K562 (cell line): ENCODE data around the gene MOK. TPM values are rescaled to one million over a fixed set of nuclear protein-coding genes. Genes with fewer than 3 reads are reported as not detected.
A peak's percentile ranks its signal among the peaks of the same experiment; 100 is the strongest.

Experiments
- ARHGAP35 ChIP-seq: fragments of 450-650 bp; IDR thresholded peaks from 2 replicates; pipeline ENCODE4 v1.6.1; 2018; ENCODE audit not compliant: partially characterized antibody
- ATF4 ChIP-seq: fragments of 450-650 bp; formaldehyde crosslinking; IDR thresholded peaks from 2 replicates; pipeline ENCODE4 v1.4.0; 2022; ENCODE audit warnings: mild to moderate bottlenecking, moderate library complexity
- BCLAF1 ChIP-seq, 2 experiments: fragments of 450-650 bp in 1 of 2; IDR thresholded peaks; 2 replicates each; pipeline ENCODE4 v1.6.1; 2011 to 2017; ENCODE audit warnings: low read depth in 2 of 2, antibody characterized with exemption in 1 of 2, borderline replicate concordance in 1 of 2, low read length in 1 of 2, mild to moderate bottlenecking in 1 of 2, mixed read lengths in 1 of 2; ENCODE audit not compliant: control insufficient read depth in 1 of 2
- FOS ChIP-seq: IDR thresholded peaks from 3 replicates; pipeline ENCODE4 v1.6.1; 2011; ENCODE audit not compliant: insufficient read length; ENCODE audit errors: extremely low read depth
- FOXJ2 ChIP-seq: fragments of 200-800 bp; sonication (Bioruptor generic); IDR thresholded peaks from 2 replicates; pipeline ENCODE4 v1.6.1; 2016; ENCODE audit warnings: missing genetic modification characterization, missing compliant biosample characterization
- FOXK2 ChIP-seq, 2 experiments: fragments of 450-650 bp; IDR thresholded peaks in 1 of 2; conservative IDR thresholded peaks in 1 of 2; 2 replicates each; pipeline ENCODE4 v1.6.1; 2016; ENCODE audit warnings: low read depth in 2 of 2, mild to moderate bottlenecking in 1 of 2
- JUNB ChIP-seq: fragments of 450-650 bp; formaldehyde crosslinking; conservative IDR thresholded peaks from 2 replicates; pipeline ENCODE4 v1.4.0; 2020; ENCODE audit warnings: mild to moderate bottlenecking
- MXI1 ChIP-seq: IDR thresholded peaks from 2 replicates; pipeline ENCODE4 v1.6.1; 2011; ENCODE audit warnings: low read depth, mild to moderate bottlenecking, improper control_type of control experiment, low read length
- NCOA1 ChIP-seq: fragments of 450-650 bp; IDR thresholded peaks from 2 replicates; pipeline ENCODE4 v1.6.1; 2016; ENCODE audit warnings: low read depth
- PHB2 ChIP-seq: fragments of 450-650 bp; IDR thresholded peaks from 2 replicates; pipeline ENCODE4 v1.6.1; 2017; ENCODE audit warnings: low read depth
- PHF8 ChIP-seq: fragments of 200-600 bp; sonication (generic); IDR thresholded peaks from 2 replicates; pipeline ENCODE4 v1.6.1; 2012; ENCODE audit warnings: mixed run types, mild to moderate bottlenecking, inconsistent platforms, low read length, moderate library complexity, borderline replicate concordance
- POLR2A ChIP-seq: fragments of 450-650 bp; conservative IDR thresholded peaks from 2 replicates; pipeline ENCODE4 v1.6.1; 2016
- PRPF4 ChIP-seq: fragments of 200-400 bp; formaldehyde crosslinking; IDR thresholded peaks from one replicate; pipeline ENCODE4 v1.6.1; 2017; ENCODE audit warnings: low read length, low read depth, mild to moderate bottlenecking; ENCODE audit not compliant: insufficient read depth, poor library complexity, severe bottlenecking
- PTBP1 ChIP-seq: fragments of 200-400 bp; formaldehyde crosslinking; IDR thresholded peaks from 2 replicates; pipeline ENCODE4 v1.6.1; 2017; ENCODE audit warnings: low read depth, low read length
- SFPQ ChIP-seq: fragments of 200-400 bp; formaldehyde crosslinking; IDR thresholded peaks from 2 replicates; pipeline ENCODE4 v1.6.1; 2017; ENCODE audit warnings: mild to moderate bottlenecking, low read depth, low read length, moderate library complexity
- SIX5 ChIP-seq, 2 experiments: IDR thresholded peaks; 2 replicates each; pipeline ENCODE4 v1.6.1; 2011; ENCODE audit warnings: low read length in 2 of 2, borderline replicate concordance in 1 of 2, low read depth in 1 of 2, mild to moderate bottlenecking in 1 of 2, moderate library complexity in 1 of 2; ENCODE audit not compliant: insufficient read depth in 1 of 2
- ZHX1 ChIP-seq: fragments of 150-350 bp; conservative IDR thresholded peaks from 2 replicates; pipeline ENCODE4 v1.6.1; 2014; ENCODE audit warnings: low read length
- ZNF165 ChIP-seq: fragments of 250-450 bp; sonication (Bioruptor Pico); IDR thresholded peaks from 2 replicates; pipeline ENCODE4 v1.4.0; 2020; ENCODE audit warnings: borderline replicate concordance
- ZNF507 ChIP-seq: conservative IDR thresholded peaks from 2 replicates; pipeline ENCODE4 v1.6.1; 2017; ENCODE audit warnings: missing genetic modification characterization, missing compliant biosample characterization
- polyA plus RNA-seq, 8 experiments: library from polyadenylated mRNA; depleted of rRNA in 4 of 8; stranded (reverse) in 5 of 8; unstranded in 3 of 8; fragments of >200 nt; fragmentation: Nextera tagmentation in 2 of 8; fragmentation: Illumina TruSeq in 1 of 8; extraction: Ambion mirVana in 2 of 8; extraction: Trizol in 1 of 8; gene quantifications; 2 replicates each; pipeline versions ENCODE4 v1.2.1 to v1.2.3, GENCODE V29; 2011 to 2014; ENCODE audit warnings: inconsistent platforms in 1 of 8, missing spikeins in 1 of 8
- total RNA-seq, 7 experiments: library from RNA; depleted of rRNA in 6 of 7; stranded (reverse); fragments of >200 nt in 6 of 7; fragmentation: Illumina TruSeq in 2 of 7; extraction: Trizol in 2 of 7; gene quantifications; 2 replicates each; pipeline versions ENCODE4 v1.2.1 to v1.2.3, GENCODE V29; 2011 to 2021; ENCODE audit warnings: low replicate concordance in 1 of 7

Gene MOK
- total and polyA plus RNA-seq, 9 of the 15 experiments (the other 6 are each of a cell fraction or from before 2014, with no cell fraction given) = 1.3 to 8.4 (median 5.3) TPM

- no peak for TF ChIP-seq JUNB (CRISPR knock-in tag)
- TF ChIP-seq ZNF507 = no peak
- TF ChIP-seq PRPF4 = no peak
- TF ChIP-seq PHF8 = peak; percentile 33; the same call in 1 of the 2 replicates
- no peak; the same call in 1 of the 2 replicates for TF ChIP-seq ZHX1
- no peak for TF ChIP-seq ATF4 (CRISPR knock-in tag)
- no peak for TF ChIP-seq MXI1
- no peak for TF ChIP-seq PTBP1
- TF ChIP-seq PHB2 = no peak
- TF ChIP-seq ZNF165 = no peak
- no peak for TF ChIP-seq FOXK2 (conservative IDR thresholded peaks at IDR 0.05 in 1 of 2, IDR thresholded peaks at IDR 0.05 in 1 of 2; ENCODE audit: low read depth in 2 of 2)
- no peak for TF ChIP-seq SFPQ
- TF ChIP-seq NCOA1 = no peak
- no peak for TF ChIP-seq FOS
- TF ChIP-seq BCLAF1 (IDR thresholded peaks at IDR 0.05; ENCODE audit: borderline replicate concordance in 1 of 2, control insufficient read depth in 1 of 2, low read depth in 2 of 2, low read length in 1 of 2) = no peak
- no peak for TF ChIP-seq SIX5 (IDR thresholded peaks at IDR 0.05; ENCODE audit: borderline replicate concordance in 1 of 2, insufficient read depth in 1 of 2, low read depth in 1 of 2, low read length in 2 of 2)
- TF ChIP-seq FOXJ2 (tag) = no peak
- no peak for TF ChIP-seq ARHGAP35
- TF ChIP-seq POLR2A = no peak
These were observed 12.0 kb upstream of the MOK start (continued) for GRCh38 chr14:102316743-102317563.
